DND-41 (cell line): ENCODE results near the gene POLRMT.

ENCODE experiments used
- EZH2 ChIP-seq: IDR thresholded peaks from 3 replicates; pipeline ENCODE4 v1.6.1; 2012; ENCODE audit warnings: borderline replicate concordance, low read depth, mild to moderate bottlenecking, moderate library complexity, low read length, inconsistent platforms; ENCODE audit not compliant: severe bottlenecking
- TF ChIP-seq, protein P1 (sequence below): IDR thresholded peaks from 2 replicates; pipeline ENCODE4 v1.5.1; 2012; ENCODE audit warnings: borderline replicate concordance, low read length, moderate library complexity, mild to moderate bottlenecking; ENCODE audit not compliant: poor library complexity, severe bottlenecking; ENCODE audit errors: extremely low read depth

DNA sequence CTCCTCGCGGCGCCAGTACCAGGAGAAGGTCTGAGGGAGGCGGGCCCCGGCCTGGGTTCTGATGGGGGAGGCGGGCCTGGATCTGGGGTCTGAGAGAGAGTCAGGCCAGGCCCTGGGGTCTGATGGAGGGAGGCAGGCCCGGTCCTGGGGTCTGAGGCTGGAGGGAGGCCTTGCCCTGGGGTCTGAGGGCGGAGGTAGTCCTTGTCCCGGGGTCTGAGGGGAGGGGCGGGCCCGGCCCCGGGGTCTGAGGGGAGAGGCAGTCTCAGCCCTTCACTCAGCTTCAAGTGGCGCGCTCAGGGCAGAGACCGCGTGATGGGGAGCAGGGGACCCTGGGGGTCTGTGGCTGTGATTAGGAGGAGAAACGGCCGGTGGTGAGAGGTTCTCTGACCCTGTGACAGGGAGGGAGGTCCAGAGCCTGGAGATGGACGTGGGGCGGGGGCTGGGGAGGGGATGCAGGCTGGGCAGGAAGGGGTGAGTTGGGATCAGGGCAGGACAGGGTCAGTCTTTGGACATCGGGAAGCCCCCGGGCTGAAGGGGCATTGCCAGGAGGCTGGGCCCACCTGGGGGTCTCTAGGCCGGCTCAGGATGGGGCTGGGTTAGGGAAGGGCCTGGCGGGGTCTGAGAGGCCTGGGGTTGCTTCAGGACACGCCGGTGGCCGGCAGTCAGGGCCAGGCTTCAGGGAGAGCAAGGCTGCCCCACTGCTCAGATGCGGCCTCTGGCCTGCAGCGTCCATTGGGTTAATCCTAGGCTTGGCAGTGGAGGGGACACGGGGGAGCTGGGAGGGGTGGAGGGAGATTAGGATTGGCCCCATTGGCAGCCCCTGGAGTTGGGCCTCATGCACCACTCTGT is 25.0 kb downstream of the POLRMT start:
- TF ChIP-seq, protein P1, sequence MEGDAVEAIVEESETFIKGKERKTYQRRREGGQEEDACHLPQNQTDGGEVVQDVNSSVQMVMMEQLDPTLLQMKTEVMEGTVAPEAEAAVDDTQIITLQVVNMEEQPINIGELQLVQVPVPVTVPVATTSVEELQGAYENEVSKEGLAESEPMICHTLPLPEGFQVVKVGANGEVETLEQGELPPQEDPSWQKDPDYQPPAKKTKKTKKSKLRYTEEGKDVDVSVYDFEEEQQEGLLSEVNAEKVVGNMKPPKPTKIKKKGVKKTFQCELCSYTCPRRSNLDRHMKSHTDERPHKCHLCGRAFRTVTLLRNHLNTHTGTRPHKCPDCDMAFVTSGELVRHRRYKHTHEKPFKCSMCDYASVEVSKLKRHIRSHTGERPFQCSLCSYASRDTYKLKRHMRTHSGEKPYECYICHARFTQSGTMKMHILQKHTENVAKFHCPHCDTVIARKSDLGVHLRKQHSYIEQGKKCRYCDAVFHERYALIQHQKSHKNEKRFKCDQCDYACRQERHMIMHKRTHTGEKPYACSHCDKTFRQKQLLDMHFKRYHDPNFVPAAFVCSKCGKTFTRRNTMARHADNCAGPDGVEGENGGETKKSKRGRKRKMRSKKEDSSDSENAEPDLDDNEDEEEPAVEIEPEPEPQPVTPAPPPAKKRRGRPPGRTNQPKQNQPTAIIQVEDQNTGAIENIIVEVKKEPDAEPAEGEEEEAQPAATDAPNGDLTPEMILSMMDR = no peak
- no peak for TF ChIP-seq EZH2
